BLaER1 treated with 17β-estradiol and CSF1 and Interleukin-3, amounts not matched to agents 10 nM and 100 nM (cell line): ENCODE results near the gene CHTF8.

Experiments used
- H3K27ac ChIP-seq, 11 experiments: shearing (Covaris generic); formaldehyde crosslinking; 2 replicates each; pipeline ENCODE4 v1.8.1; 2022
- H3K27me3 ChIP-seq, 11 experiments: shearing (Covaris generic); formaldehyde crosslinking; 2 replicates each; pipeline ENCODE4 v1.8.1; 2022
- H3K36me3 ChIP-seq, 11 experiments: shearing (Covaris generic); formaldehyde crosslinking; 2 replicates each; pipeline ENCODE4 v1.8.1; 2022
- H3K4me1 ChIP-seq, 10 experiments: shearing (Covaris generic); formaldehyde crosslinking; 2 replicates each; pipeline ENCODE4 v1.8.1; 2022
- H3K4me2 ChIP-seq, 11 experiments: shearing (Covaris generic); formaldehyde crosslinking; 2 replicates each; pipeline ENCODE4 v1.8.1; 2022
- H3K4me3 ChIP-seq, 10 experiments: shearing (Covaris generic); formaldehyde crosslinking; 2 replicates each; pipeline ENCODE4 v1.8.1; 2022
- H3K9ac ChIP-seq, 11 experiments: shearing (Covaris generic); formaldehyde crosslinking; 2 replicates each; pipeline ENCODE4 v1.8.1; 2022
- H3K9me3 ChIP-seq, 11 experiments: shearing (Covaris generic); formaldehyde crosslinking; replicated peaks in 1 of 11; 2 replicates each; pipeline ENCODE4 v1.8.1; 2022
- H4K20me1 ChIP-seq, 11 experiments: shearing (Covaris generic); formaldehyde crosslinking; 2 replicates each; pipeline ENCODE4 v1.8.1; 2022
- Cebpa-rat ChIP-seq, 11 experiments: shearing (Covaris generic); IDR thresholded peaks; 2 replicates each; pipeline ENCODE4 v1.8.1; 2022

CHTF8 gene

GRCh38 chr16:69107316-69107962, 24.9 kb downstream of the CHTF8 start:
- H3K4me3 ChIP-seq = peak overlapping the region; percentile 60 to 76 (median 68); a peak in 15 of 20 replicates
- H3K27me3 ChIP-seq = peaks cover 42 to 62% (median 53%) of the 10 kb centered on the region in 11 experiments
- peak overlapping the region; percentile 92 to 100 (median 100) for H3K4me2 ChIP-seq
- no peak for TF ChIP-seq Cebpa-rat (IDR thresholded peaks at IDR 0.05)
- H3K9ac ChIP-seq = no peak overlapping the region
- H3K9me3 ChIP-seq = no peaks in the 10 kb centered on the region
- peaks cover 13 to 28% (median 19%) of the 10 kb centered on the region in 10 experiments for H3K4me1 ChIP-seq
- H4K20me1 ChIP-seq = peaks cover 55 to 89% (median 68%) of the 10 kb centered on the region in 11 experiments; a peak in 21 of 22 replicates
- H3K27ac ChIP-seq = no peak overlapping the region
- peaks cover 7 to 42% (median 30%) of the 10 kb centered on the region in 11 experiments; a peak in 20 of 22 replicates for H3K36me3 ChIP-seq

GRCh38 chr16:69106491-69107315, 25.7 kb downstream of the CHTF8 start:
- Histone ChIP-seq H3K4me2 (peak overlapping the region; percentile 92 to 100 (median 100)), H3K27me3 (peaks cover 42 to 62% (median 53%) of the 10 kb centered on the region in 11 experiments), H3K9me3 (no peaks in the 10 kb centered on the region), H3K9ac (peak overlapping the region; percentile 39 to 78 (median 66)), H3K36me3 (peaks cover 7 to 34% (median 23%) of the 10 kb centered on the region in 11 experiments; a peak in 20 of 22 replicates), H4K20me1 (peaks cover 48 to 82% (median 61%) of the 10 kb centered on the region in 11 experiments; a peak in 21 of 22 replicates), H3K27ac (no peak overlapping the region), H3K4me1 (peaks cover 13 to 23% (median 19%) of the 10 kb centered on the region in 10 experiments), H3K4me3 (peak overlapping the region; percentile 60 to 76 (median 68))
- TF ChIP-seq Cebpa-rat (IDR thresholded peaks at IDR 0.05) = no peak

DNA sequence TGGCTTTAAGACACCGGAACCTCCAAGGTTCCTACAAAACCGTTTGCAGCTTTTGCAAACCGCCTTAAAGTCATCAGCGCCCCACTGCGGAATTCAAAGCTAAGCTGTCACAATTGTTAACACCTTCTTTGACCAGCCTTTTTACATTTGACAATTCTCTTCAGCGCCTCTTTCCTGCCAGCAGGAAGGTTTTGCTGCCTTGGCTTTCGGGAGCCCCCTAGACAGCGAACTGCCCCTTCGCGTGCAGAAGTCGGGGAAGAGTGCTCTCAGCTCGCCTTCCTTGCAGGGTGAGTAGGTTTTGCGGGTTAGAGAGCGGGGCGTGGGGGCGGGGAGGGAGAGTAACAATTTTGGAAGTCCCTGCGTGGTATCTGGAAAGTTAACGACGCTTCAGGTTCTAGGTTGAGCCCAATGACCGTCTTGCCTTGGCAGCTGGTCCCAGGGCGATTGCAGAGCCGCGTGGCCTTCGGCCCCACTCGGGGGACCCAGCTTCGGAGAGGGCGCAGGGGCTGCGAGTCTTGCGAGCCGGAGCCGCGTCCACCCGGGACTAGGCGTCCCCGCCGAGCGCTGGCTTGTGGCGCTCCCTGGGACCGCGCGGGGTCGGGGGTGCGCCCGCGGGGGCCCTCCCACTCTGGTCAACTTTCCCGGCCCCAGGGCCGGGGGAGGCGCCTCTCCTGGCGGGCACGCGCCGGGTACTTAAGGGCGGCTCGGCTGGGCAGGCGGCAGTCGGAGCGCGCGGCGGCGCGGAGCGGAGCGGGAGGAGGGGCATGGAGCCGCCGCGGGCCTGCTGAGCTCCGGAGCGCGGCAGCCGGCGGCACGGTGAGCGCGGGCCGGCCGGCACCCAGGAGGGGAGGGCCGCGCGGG, 26.7 kb downstream of the CHTF8 start, which contains the start of gene HAS3:
Gene HAS3 (plus strand): TSS at position 153 of the 861 bp plus-strand sequence. CDS start 3,743 bp downstream, outside the sequence.
- Histone ChIP-seq H3K4me1 (peaks cover 13 to 23% (median 20%) of the 10 kb centered on the region in 10 experiments), H3K27me3 (peaks cover 42 to 62% (median 53%) of the 10 kb centered on the region in 11 experiments), H3K9me3 (no peaks in the 10 kb centered on the region), H3K9ac (peak within 1 kb of the TSS; percentile 39 to 78 (median 66)), H3K36me3 (peaks cover 7 to 25% (median 15%) of the 10 kb centered on the region in 11 experiments; a peak in 18 of 22 replicates), H3K27ac (no peak within 1 kb of the TSS), H3K4me2 (peak within 1 kb of the TSS; percentile 92 to 100 (median 100)), H4K20me1 (peaks cover 39 to 72% (median 52%) of the 10 kb centered on the region in 11 experiments; a peak in 21 of 22 replicates), H3K4me3 (peak within 1 kb of the TSS; percentile 60 to 76 (median 68))
- TF ChIP-seq Cebpa-rat (IDR thresholded peaks at IDR 0.05) = no peak

DNA sequence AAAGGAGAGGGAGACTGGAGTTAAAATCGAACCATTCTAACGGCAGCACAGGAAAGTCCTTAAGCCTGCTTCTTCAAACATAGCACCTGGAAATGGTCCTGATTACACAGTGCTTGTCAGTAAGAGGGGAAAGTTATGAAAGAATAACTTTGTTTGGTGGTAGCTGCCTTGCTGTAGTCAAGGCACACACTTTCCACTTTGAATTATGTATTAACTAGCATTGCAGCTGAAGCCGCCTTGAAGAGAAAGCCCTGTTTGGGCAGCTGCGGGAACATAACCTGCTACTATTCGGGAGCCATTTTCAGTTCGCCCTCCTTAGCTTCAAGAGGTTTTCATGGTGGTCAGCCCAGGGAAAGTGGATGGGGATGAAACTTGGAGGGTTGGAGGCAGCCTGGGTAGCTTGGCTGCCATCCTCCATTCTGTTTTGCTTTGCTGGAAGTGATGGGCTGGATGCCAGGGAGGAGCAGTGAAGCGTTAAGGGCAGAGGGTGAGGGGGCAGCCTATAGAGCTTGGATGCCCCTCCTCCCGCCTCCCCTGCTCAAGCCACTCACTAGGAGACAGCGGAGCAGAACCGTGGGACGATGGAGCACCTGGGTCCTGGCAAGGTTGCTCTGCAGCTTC, 32.2 kb downstream of the CHTF8 start:
- Histone ChIP-seq H4K20me1 (peaks cover 0 to 17% (median 0%) of the 10 kb centered on the region in 11 experiments; a peak in 6 of 22 replicates), H3K27me3 (peaks cover 3 to 15% (median 10%) of the 10 kb centered on the region in 11 experiments), H3K36me3 (no peaks in the 10 kb centered on the region), H3K4me3 (no peak overlapping the region), H3K4me1 (peaks cover under 1 to 11% (median 7%) of the 10 kb centered on the region in 10 experiments; a peak in 16 of 20 replicates), H3K9ac (no peak overlapping the region), H3K9me3 (no peaks in the 10 kb centered on the region), H3K27ac (no peak overlapping the region), H3K4me2 (peak overlapping the region in 8 of 11 experiments; percentile 6 to 50 (median 25); a peak in 10 of 22 replicates)
- no peak for TF ChIP-seq Cebpa-rat (IDR thresholded peaks at IDR 0.05)

DNA sequence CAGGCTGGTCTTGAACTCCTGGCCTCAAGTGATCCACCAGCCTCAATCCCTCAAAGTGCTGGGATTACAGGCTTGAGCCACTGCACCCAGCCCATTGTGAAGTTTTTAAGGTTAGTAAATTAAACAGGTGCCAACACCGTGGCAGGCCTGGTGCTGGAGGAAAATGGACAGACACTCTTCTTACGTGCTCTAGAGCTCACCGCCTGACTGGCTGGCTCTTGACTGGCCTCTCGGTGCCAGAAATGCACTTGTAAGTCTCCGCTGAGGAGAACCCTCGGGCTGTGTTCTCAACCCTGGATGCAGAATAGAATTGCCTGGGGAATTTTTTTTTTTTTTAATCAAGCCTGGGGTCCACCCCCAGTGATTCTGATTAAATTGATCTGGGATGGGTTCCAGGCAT, 37.2 kb downstream of the CHTF8 start:
- no peaks in the 10 kb centered on the region for H3K27me3 ChIP-seq
- H3K4me3 ChIP-seq = no peak overlapping the region
- no peaks in the 10 kb centered on the region for H3K36me3 ChIP-seq
- peak overlapping the region in 2 of 11 experiments; percentile 15 to 26; a peak in 1 of 22 replicates for H3K4me2 ChIP-seq
- no peak overlapping the region for H3K27ac ChIP-seq
- no peak for TF ChIP-seq Cebpa-rat (IDR thresholded peaks at IDR 0.05)
- no peaks in the 10 kb centered on the region for H3K9me3 ChIP-seq
- H3K4me1 ChIP-seq = peaks cover 2 to 11% (median 8%) of the 10 kb centered on the region in 10 experiments; a peak in 17 of 20 replicates
- H3K9ac ChIP-seq = no peak overlapping the region
- no peaks in the 10 kb centered on the region for H4K20me1 ChIP-seq

- H3K4me3 ChIP-seq = no peak overlapping the region
- no peaks in the 10 kb centered on the region for H3K9me3 ChIP-seq
- peaks cover 0 to 1% (median 0%) of the 10 kb centered on the region in 11 experiments; a peak in 1 of 22 replicates for H4K20me1 ChIP-seq
- no peak overlapping the region for H3K9ac ChIP-seq
- H3K4me1 ChIP-seq = peaks cover 0 to 8% (median 6%) of the 10 kb centered on the region in 10 experiments; a peak in 6 of 20 replicates
- TF ChIP-seq Cebpa-rat (IDR thresholded peaks at IDR 0.05) = no peak
- H3K27me3 ChIP-seq = no peaks in the 10 kb centered on the region
- H3K36me3 ChIP-seq = no peaks in the 10 kb centered on the region
- peak overlapping the region in 2 of 11 experiments; percentile 15 to 26; a peak in 2 of 22 replicates for H3K4me2 ChIP-seq
- no peak overlapping the region for H3K27ac ChIP-seq
These were observed 37.9 kb downstream of the CHTF8 start for GRCh38 chr16:69094501-69094900.

- H3K4me3 ChIP-seq = no peak overlapping the region
- no peaks in the 10 kb centered on the region for H3K27me3 ChIP-seq
- H3K27ac ChIP-seq = no peak overlapping the region
- no peak overlapping the region for H3K4me2 ChIP-seq
- H3K9me3 ChIP-seq = no peaks in the 10 kb centered on the region
- TF ChIP-seq Cebpa-rat (IDR thresholded peaks at IDR 0.05) = no peak
- H3K36me3 ChIP-seq = no peaks in the 10 kb centered on the region
- no peak overlapping the region for H3K9ac ChIP-seq
- H3K4me1 ChIP-seq = peaks cover 0 to 8% (median 6%) of the 10 kb centered on the region in 10 experiments; a peak in 6 of 20 replicates
- peaks cover 0 to 6% (median 0%) of the 10 kb centered on the region in 11 experiments; a peak in 1 of 22 replicates for H4K20me1 ChIP-seq
These were observed 38.4 kb downstream of the CHTF8 start for GRCh38 chr16:69093974-69094373.
